GM10248 (cell line): Measurements from ENCODE around the gene FCRLB.
"Not testable (repeated sequence)": the region's sequence is repeated elsewhere in the genome, so short reads cannot be mapped to it uniquely, and the experiment has no call there.

Source experiments
- CTCF ChIA-PET: fragments of 300-600 bp; sonication (Branson Sonifier 250); formaldehyde crosslinking; extraction: SDS; loops from one replicate; lab custom pipeline; 2021; ENCODE audit warnings: antibody characterized with exemption; lab: Yijun Ruan, JAX
- POLR2A ChIA-PET: fragments of 350-650 bp; sonication (Branson Sonifier 250); formaldehyde crosslinking; extraction: SDS; loops from one replicate; lab custom pipeline; 2020; ENCODE audit warnings: antibody characterized with exemption; lab: Yijun Ruan, JAX
- DNase-seq: peaks from one replicate; pipeline ENCODE4 v3.0.0; 2012; ENCODE audit errors: extremely low spot score
- TF ChIP-seq, protein P1 (sequence below): IDR thresholded peaks from 2 replicates; pipeline ENCODE4 v1.5.1; 2012; ENCODE audit warnings: mild to moderate bottlenecking, low read depth; ENCODE audit errors: extremely low read depth, missing control alignments, control extremely low read depth

FCRLB gene

DNA sequence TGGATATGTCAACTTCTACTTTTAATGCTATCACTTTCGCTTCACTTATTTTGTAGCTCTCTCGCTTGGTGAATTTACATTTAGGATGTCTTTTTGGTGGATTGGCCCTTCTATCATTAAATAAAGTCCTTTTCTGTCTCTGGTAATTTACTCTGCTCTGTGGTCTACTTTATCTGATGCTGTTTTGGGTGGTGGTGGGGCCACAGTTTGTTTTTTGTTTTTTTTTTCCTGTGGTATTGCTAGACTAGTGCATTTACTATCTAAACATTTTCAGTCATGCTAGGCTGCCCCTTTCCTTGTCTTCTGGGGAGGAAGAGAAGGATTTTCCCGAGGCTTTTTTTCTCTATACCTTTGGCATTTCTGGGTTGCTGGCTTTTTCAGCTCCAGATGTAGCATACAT lies 32.4 kb upstream of the FCRLB start:
- TF ChIP-seq, protein P1, sequence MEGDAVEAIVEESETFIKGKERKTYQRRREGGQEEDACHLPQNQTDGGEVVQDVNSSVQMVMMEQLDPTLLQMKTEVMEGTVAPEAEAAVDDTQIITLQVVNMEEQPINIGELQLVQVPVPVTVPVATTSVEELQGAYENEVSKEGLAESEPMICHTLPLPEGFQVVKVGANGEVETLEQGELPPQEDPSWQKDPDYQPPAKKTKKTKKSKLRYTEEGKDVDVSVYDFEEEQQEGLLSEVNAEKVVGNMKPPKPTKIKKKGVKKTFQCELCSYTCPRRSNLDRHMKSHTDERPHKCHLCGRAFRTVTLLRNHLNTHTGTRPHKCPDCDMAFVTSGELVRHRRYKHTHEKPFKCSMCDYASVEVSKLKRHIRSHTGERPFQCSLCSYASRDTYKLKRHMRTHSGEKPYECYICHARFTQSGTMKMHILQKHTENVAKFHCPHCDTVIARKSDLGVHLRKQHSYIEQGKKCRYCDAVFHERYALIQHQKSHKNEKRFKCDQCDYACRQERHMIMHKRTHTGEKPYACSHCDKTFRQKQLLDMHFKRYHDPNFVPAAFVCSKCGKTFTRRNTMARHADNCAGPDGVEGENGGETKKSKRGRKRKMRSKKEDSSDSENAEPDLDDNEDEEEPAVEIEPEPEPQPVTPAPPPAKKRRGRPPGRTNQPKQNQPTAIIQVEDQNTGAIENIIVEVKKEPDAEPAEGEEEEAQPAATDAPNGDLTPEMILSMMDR, result no peak
- POLR2A ChIA-PET, result no interaction called here
- CTCF ChIA-PET, result interaction anchor here (1.0 to 1.4 kb wide), 2 partner anchors 16 to 47 kb away, joined by 3 read pairs; no protein-coding TSS in a partner anchor
- DNase-seq, result no peak

DNA sequence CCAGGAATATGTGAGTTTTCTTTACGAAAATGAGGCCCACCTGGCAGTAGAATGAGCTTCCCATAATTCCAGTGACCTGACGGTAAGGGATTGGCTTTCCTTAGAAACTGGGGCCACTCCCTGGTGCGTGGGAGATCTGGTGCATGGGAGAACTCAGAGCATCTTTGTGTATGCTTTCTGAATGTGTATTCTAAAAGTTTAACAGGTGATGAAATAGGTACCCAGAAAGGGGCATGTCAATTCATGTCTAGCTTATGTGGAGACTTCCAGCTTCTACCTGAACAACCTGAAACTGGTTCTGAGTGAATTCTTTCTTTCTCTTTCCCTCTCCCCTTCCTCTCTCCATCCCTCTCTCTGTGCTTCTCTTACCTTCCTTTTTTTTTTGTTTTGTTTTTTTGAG lies 29.5 kb upstream of the FCRLB start:
- CTCF ChIA-PET, result interaction anchor here (1.1 to 1.6 kb wide), 2 partner anchors 18 to 20 kb away, joined by 3 read pairs; no protein-coding TSS in a partner anchor
- DNase-seq, result no peak
- TF ChIP-seq, protein P1, result no peak
- POLR2A ChIA-PET, result no interaction called here

GRCh38 chr1:161693020-161693712 lies 28.2 kb upstream of the FCRLB start:
- DNase-seq, POLR2A ChIA-PET: not testable (repeated sequence)
- CTCF ChIA-PET, result interaction anchor here (1.1 to 1.6 kb wide), 3 partner anchors 10 to 40 kb away, joined by 3 to 4 read pairs (median 3); no protein-coding TSS in a partner anchor

DNA sequence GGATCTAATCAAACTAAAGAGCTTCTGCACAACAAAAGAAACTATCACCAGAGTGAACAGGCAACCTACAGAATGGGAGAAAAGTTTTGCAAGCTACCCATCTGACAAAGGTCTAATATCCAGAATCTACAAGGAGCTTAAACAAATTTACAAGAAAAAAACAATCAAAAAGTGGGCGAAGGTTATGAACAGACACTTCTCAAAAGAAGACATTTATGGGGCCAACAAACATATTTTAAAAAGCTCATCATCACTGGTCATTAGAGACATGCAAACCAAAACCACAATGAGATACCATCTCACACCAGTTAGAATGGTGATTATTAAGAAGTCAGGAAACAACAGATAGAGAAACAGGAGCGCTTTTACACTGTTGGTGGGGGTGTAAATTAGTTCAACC lies 23.0 kb upstream of the FCRLB start:
- DNase-seq, POLR2A ChIA-PET, CTCF ChIA-PET: not testable (repeated sequence)

DNA sequence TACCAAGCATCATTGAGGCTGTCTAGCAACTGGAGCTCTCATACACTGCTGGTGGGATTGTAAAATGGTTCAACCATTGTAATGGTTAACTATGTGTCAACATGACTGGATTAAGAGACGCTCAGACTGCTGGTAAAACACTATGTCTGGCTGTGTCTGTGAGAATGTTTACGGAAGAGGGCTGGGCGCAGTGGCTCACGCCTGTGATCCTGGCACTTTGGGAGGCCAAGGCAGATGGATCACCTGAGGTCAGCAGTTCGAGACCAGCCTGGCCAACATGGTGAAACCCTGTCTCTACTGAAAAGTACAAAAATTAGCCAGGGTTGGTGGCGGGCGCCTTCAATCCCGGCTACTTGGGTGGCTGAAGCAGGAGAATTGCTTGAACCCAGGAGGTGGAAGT lies 19.1 kb upstream of the FCRLB start:
- CTCF ChIA-PET, result interaction anchor here (1.0 kb wide), 1 partner anchor 28 kb away, joined by 3 read pairs; no protein-coding TSS in a partner anchor
- POLR2A ChIA-PET, result no interaction called here
- TF ChIP-seq, protein P1, result no peak
- DNase-seq, result no peak

- CTCF ChIA-PET, result interaction anchor here (0.8 to 3.9 kb wide), 2 partner anchors 10 to 33 kb away, joined by 3 to 12 read pairs; no protein-coding TSS in a partner anchor
- TF ChIP-seq, protein P1, result no peak
- POLR2A ChIA-PET, result no interaction called here
- DNase-seq, result no peak
These were observed 15.8 kb upstream of the FCRLB start for GRCh38 chr1:161705537-161705936.

- no peak for DNase-seq
- CTCF ChIA-PET, result interaction anchor here (1.8 to 3.9 kb wide), 4 partner anchors 10 to 33 kb away, joined by 5 to 22 read pairs (median 12); no protein-coding TSS in a partner anchor
- TF ChIP-seq, protein P1, result no peak
- POLR2A ChIA-PET, result no interaction called here
These were observed 15.2 kb upstream of the FCRLB start for GRCh38 chr1:161706113-161706481.
